Uterus (tissue), 2 donors: ENCODE measurements around the gene NOP56.

Experiments
- CTCF ChIP-seq, 4 experiments: fragments of 200-600 bp in 2 of 4; fragments of 450-650 bp in 2 of 4; sonication (generic) in 2 of 4; IDR thresholded peaks; one replicate each; pipeline ENCODE4 v1.5.1; 2016 to 2019; ENCODE audit warnings: antibody characterized with exemption in 4 of 4, mild to moderate bottlenecking in 2 of 4, moderate library complexity in 1 of 4
- POLR2A ChIP-seq, 2 donors: fragments of 450-650 bp; IDR thresholded peaks; one replicate each; pipeline ENCODE4 v1.6.1; 2016; ENCODE audit warnings: antibody characterized with exemption in 2 of 2, mild to moderate bottlenecking in 1 of 2, moderate library complexity in 1 of 2

- TF ChIP-seq CTCF (IDR thresholded peaks at IDR 0.05) (no peak), POLR2A (IDR thresholded peaks at IDR 0.05) (no peak)
These were observed 19.5 kb downstream of the NOP56 start for GRCh38 chr20:2671977-2672376.
